ENCODE results near the gene RAX.

Gene RAX

GRCh38 chr18:59268721-59269562 lies 4.3 kb downstream of the RAX start:
- no peak for DNase-seq (ENCODE audit: low read depth)

GRCh38 chr18:59268127-59268720 lies 5.0 kb downstream of the RAX start:
- no peak overlapping the region for H3K4me3 ChIP-seq (ENCODE audit: low read length)
- no peak for TF ChIP-seq CTCF (conservative IDR thresholded peaks at IDR 0.05; ENCODE audit: low read length)
- DNase-seq (ENCODE audit: low read depth) = no peak

More at GRCh38 chr18:59268721-59269562, 4.3 kb downstream of the RAX start:
- no peak overlapping the region for H3K4me3 ChIP-seq (ENCODE audit: low read length)
- no peak for TF ChIP-seq CTCF (conservative IDR thresholded peaks at IDR 0.05; ENCODE audit: low read length)

GRCh38 chr18:59267503-59268126 lies 5.6 kb downstream of the RAX start:
- no peak; the same call in 1 of the 2 replicates for TF ChIP-seq CTCF (conservative IDR thresholded peaks at IDR 0.05; ENCODE audit: low read length)
- no peak for DNase-seq (ENCODE audit: low read depth)

GRCh38 chr18:59266886-59267502 lies 6.3 kb downstream of the RAX start:
- TF ChIP-seq CTCF (conservative IDR thresholded peaks at IDR 0.05; ENCODE audit: low read length) = no peak
- no peak overlapping the region for H3K4me3 ChIP-seq (ENCODE audit: low read length)
- DNase-seq (ENCODE audit: low read depth) = no peak

More at GRCh38 chr18:59267503-59268126, 5.6 kb downstream of the RAX start:
- no peak overlapping the region for H3K4me3 ChIP-seq (ENCODE audit: low read length)

GRCh38 chr18:59266459-59266858 lies 6.8 kb downstream of the RAX start:
- no peak overlapping the region for H3K4me3 ChIP-seq (ENCODE audit: low read length)
- TF ChIP-seq CTCF (conservative IDR thresholded peaks at IDR 0.05; ENCODE audit: low read length) = no peak
- DNase-seq (ENCODE audit: low read depth) = no peak

GRCh38 chr18:59265974-59266369 lies 7.3 kb downstream of the RAX start:
- no peak for TF ChIP-seq CTCF (conservative IDR thresholded peaks at IDR 0.05; ENCODE audit: low read length)
- no peak overlapping the region for H3K4me3 ChIP-seq (ENCODE audit: low read length)
- no peak for DNase-seq (ENCODE audit: low read depth)

All from AG10803 (cell line).